ENCODE measurements around the gene PCGF3. TPM values are rescaled to one million over a fixed set of nuclear protein-coding genes. Genes with fewer than 3 reads are reported as not detected.

PCGF3 gene
- total RNA-seq, 1 experiment from 2014 or later = 83.9 TPM

DNA sequence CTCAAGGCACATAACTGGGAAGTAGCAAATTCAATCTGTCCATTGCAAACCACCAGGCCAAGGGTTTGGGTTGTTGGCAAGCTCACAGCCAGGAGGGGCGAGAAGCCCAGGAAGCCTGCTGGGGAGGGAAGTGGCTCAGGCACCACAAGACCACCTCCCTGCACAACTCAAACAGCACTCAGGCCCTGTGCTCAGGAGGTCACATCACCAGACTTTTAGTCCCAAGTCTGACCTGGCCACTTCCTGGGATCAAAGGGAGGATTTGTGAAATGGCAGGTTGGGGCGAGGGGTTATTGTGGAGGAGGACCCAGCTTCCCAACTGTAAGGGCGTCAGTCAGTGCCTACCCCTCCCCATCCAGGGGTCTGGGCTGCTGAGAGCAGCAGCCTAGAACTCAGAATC, 33.9 kb upstream of the PCGF3 start:
- Histone ChIP-seq H3K27ac (ENCODE audit: low read depth, low read length, poor library complexity, severe bottlenecking) (no peak overlapping the region), H3K9me3 (ENCODE audit: low read depth, low read length, poor library complexity, severe bottlenecking) (no peaks in the 10 kb centered on the region), H3K4me3 (ENCODE audit: low read depth, low read length, poor library complexity, severe bottlenecking) (no peak overlapping the region), H3K27me3 (replicated peaks; ENCODE audit: insufficient read depth, low read depth, low read length, poor library complexity) (no peaks in the 10 kb centered on the region), H3K36me3 (ENCODE audit: insufficient read depth, low read length, poor library complexity, severe bottlenecking) (peaks cover 22% of the 10 kb centered on the region), H3K4me1 (ENCODE audit: insufficient read depth, low read length, poor library complexity, severe bottlenecking) (peaks cover 14% of the 10 kb centered on the region)
- CTCF ChIA-PET = no interaction called here
- no TSS peak for BruUV-seq (replicated peaks)
- DNase-seq (ENCODE audit: low spot score) = no peak
- intact Hi-C loops (cut with micrococcal nuclease; ENCODE audit: unreplicated experiment) = no loop called here
- TF ChIP-seq CTCF (conservative IDR thresholded peaks at IDR 0.05; ENCODE audit: low read depth, low read length) = no peak
- TF ChIP-seq EZH2 (IDR thresholded peaks at IDR 0.05; ENCODE audit: borderline replicate concordance, low read depth, low read length, poor library complexity, severe bottlenecking) = no peak
- POLR2A ChIA-PET (ENCODE audit: low non-redundant PET) = no interaction called here

DNA sequence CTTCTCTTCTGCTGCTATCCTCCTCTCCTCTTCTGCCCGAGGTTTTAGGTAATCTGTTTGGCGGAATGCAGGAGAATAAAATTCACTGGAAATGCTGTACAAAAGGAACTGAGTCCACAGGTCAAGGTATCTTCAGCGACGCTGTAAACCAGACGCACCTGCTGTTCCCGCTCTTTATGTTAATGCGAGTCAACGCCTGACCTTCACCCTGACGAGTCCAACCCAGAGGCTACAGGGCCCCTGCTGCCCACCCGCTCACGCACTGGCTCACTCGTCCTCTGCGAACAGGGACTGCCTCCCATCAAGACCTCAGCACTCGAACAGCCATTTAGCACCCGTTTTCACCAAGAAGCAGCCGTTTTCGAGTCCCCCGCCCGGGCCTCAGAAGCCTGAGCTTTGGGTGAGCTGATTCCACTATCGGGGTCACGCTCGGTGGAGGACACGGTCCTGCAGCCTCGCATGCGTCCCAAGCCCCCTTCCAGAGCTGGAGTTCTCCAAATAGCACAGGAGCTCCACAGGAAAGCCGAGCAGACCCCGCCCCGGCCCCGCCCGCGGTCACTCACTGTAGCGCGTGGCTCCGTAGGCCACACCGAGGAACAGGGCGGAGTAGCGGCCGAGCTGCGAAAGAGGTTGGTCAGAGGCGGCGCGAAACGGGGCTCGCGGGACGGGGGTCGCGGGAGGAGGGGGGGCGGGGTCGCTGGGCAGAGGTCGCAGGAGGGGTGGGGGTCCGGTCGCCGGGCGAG, 32.1 kb upstream of the PCGF3 start:
- ChIA-PET POLR2A (ENCODE audit: low non-redundant PET) (no interaction called here), CTCF (interaction anchor here (0.5 to 1.6 kb wide), 4 partner anchors 11 to 111 kb away, joined by 3 to 6 read pairs (median 4); no protein-coding TSS in a partner anchor)
- Histone ChIP-seq H3K36me3 (ENCODE audit: insufficient read depth, low read length, poor library complexity, severe bottlenecking) (peaks cover 22% of the 10 kb centered on the region), H3K4me3 (ENCODE audit: low read depth, low read length, poor library complexity, severe bottlenecking) (peak overlapping the region; percentile 98), H3K9me3 (ENCODE audit: low read depth, low read length, poor library complexity, severe bottlenecking) (no peaks in the 10 kb centered on the region), H3K27me3 (replicated peaks; ENCODE audit: insufficient read depth, low read depth, low read length, poor library complexity) (no peaks in the 10 kb centered on the region), H3K4me1 (ENCODE audit: insufficient read depth, low read length, poor library complexity, severe bottlenecking) (peaks cover 14% of the 10 kb centered on the region), H3K27ac (ENCODE audit: low read depth, low read length, poor library complexity, severe bottlenecking) (peak overlapping the region; percentile 75)
- no TSS peak for BruUV-seq (replicated peaks)
- no peak for DNase-seq (ENCODE audit: low spot score)
- no peak for TF ChIP-seq CTCF (conservative IDR thresholded peaks at IDR 0.05; ENCODE audit: low read depth, low read length)
- TF ChIP-seq EZH2 (IDR thresholded peaks at IDR 0.05; ENCODE audit: borderline replicate concordance, low read depth, low read length, poor library complexity, severe bottlenecking) = no peak
- intact Hi-C loops (cut with micrococcal nuclease; ENCODE audit: unreplicated experiment) = no loop called here

DNA sequence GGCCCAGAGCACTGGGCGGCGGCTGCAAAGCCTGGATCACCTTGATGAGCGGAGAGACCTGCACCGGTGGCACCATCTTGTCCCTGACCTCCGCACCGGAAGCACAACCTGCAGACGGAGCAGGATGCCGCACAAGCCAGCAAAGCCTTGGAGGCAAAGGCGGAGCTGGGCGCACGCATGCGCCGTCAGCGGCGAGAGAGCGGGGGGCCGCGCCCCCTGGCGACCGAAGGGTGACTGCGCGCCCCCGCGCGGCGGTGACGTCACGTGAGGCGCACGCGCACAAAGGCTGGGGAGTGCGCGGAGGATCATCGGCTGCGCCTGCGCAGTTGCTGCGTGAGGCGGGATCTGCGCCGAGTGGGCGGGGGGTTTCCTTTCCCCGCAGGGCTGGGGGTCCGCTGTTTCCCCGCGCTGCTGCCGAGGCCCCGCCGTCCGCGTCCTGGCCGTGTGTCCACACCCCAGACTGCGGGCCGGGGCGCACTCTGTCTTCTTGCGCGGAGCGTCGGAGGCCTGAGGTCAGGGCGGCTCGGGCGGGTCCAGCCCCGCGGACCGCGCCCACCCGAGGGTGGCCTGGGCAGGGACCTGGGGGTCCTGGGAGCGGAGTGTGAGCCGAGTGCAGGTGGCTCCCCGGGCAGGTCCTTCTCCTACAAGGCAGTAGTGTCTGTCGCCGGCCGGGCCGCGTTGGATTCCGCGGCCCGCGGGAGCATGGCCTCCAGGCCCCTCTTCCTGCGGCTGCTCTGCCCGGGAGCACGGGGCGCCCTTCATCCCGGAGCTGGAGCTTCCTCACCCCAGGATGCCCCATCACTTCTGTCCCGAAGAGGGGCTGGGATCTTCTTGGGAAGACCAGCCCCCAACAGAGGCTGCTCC, 31.2 kb upstream of the PCGF3 start, which contains the start of the genes ATP5ME and MYL5:
TSS of gene ATP5ME (minus strand) at position 105 of the 864 bp plus-strand sequence. CDS start at position 76, 29 bp downstream.
TSS of gene MYL5 (plus strand) at position 371 of the 864 bp plus-strand sequence. CDS start 3,485 bp downstream, outside the sequence.
- TF ChIP-seq EZH2 (IDR thresholded peaks at IDR 0.05; ENCODE audit: borderline replicate concordance, low read depth, low read length, poor library complexity, severe bottlenecking) = no peak
- peak; percentile 97 for TF ChIP-seq CTCF (conservative IDR thresholded peaks at IDR 0.05; ENCODE audit: low read depth, low read length)
- intact Hi-C loops (cut with micrococcal nuclease; ENCODE audit: unreplicated experiment) = no loop called here
- ChIA-PET CTCF (interaction anchor here (0.5 to 1.6 kb wide), 4 partner anchors 11 to 110 kb away, joined by 3 to 6 read pairs (median 4); no protein-coding TSS in a partner anchor), POLR2A (ENCODE audit: low non-redundant PET) (interaction anchor here (0.6 kb wide), 1 partner anchor 14 kb away, joined by 3 read pairs; no protein-coding TSS in a partner anchor)
- no peaks in the 10 kb centered on the region for H3K9me3 ChIP-seq (ENCODE audit: low read depth, low read length, poor library complexity, severe bottlenecking)
- peak within 1 kb of the TSS; percentile 98 for H3K4me3 ChIP-seq (ENCODE audit: low read depth, low read length, poor library complexity, severe bottlenecking)
- DNase-seq (ENCODE audit: low spot score) = peak; percentile 97
- peaks cover 22% of the 10 kb centered on the region for H3K36me3 ChIP-seq (ENCODE audit: insufficient read depth, low read length, poor library complexity, severe bottlenecking)
- no peaks in the 10 kb centered on the region for H3K27me3 ChIP-seq (replicated peaks; ENCODE audit: insufficient read depth, low read depth, low read length, poor library complexity)
- H3K4me1 ChIP-seq (ENCODE audit: insufficient read depth, low read length, poor library complexity, severe bottlenecking) = peaks cover 14% of the 10 kb centered on the region
- BruUV-seq (replicated peaks) = no TSS peak
- peak within 1 kb of the TSS; percentile 98 for H3K27ac ChIP-seq (ENCODE audit: low read depth, low read length, poor library complexity, severe bottlenecking)

All from A673 (cell line).